Occipital lobe (tissue), 3 donors: ENCODE data around the gene PCGF6. TPM values are rescaled to one million over a fixed set of nuclear protein-coding genes. Genes with fewer than 3 reads are reported as not detected.

Source experiments
- DNase-seq: peaks from one replicate; lab custom pipeline; 2025; lab: John Stamatoyannopoulos, UW
- small RNA-seq: library from RNA; depleted of rRNA; stranded (forward); fragments of <200 nt; gene quantifications from one replicate; pipeline ENCODE3, GENCODE V24; 2014
- total RNA-seq: library from RNA; depleted of rRNA; stranded (reverse); fragments of >200 nt; gene quantifications from one replicate; pipeline ENCODE4 v1.2.3, GENCODE V29; 2014

The PCGF6 gene
- total RNA-seq, 1 donor from 2014 or later = 12.5 TPM

DNA sequence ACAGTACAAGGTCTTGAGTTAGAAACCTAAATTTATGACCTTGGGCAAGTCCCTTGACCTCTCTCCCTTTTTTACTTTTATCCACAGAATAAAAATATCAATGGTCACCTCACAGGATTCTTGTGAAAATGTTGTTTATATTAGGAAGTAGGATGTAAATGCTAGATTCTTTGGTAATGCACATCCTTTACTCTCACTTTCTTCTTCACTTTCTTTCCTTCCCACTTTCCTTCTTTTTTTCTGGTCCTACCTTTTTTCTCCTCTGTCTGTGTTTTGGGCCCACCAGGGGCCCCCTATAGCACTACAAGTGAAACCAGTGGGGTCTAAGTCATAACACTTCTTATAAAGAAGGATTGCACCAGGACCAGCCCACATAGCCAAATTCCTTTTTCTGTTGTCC, 93.1 kb downstream of the PCGF6 start:
- no peak for DNase-seq

- DNase-seq = no peak
These were observed 94.3 kb downstream of the PCGF6 start for GRCh38 chr10:103256613-103257012.

- no peak for DNase-seq
These were observed 96.2 kb downstream of the PCGF6 start for GRCh38 chr10:103254538-103255325.

DNA sequence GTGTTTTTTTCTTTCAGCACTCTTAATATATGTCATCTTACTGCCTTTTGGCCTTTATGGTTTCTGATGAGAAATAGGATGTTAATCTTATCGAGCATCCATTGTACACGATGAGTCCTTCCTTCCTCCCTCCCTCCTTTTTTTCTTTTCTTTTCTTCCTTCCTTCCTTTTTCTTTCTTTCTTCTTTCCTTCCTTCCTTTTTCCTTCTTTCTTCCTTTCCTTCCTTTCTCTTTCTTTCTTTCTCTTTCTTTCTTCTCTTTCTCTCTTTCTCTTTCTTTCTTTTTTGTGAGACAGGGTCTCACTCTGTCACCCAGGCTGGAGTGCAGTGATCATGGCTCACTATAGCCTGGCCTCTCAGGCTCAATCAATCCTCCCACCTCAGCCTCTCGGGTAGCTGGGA, 96.8 kb downstream of the PCGF6 start:
- no peak for DNase-seq

Small RNA genes lying within 50 kb of the gene (small RNA-seq; reads per million reads assigned to genes)
- gene RNU11-3P = not detected

Other genes starting within 250 kb of the PCGF6 start
- gene NT5C2, start 157.9 kb downstream of the PCGF6 start, total RNA-seq = 96.7 TPM
- 0.16 TPM for gene RPEL1, start 105.3 kb downstream of the PCGF6 start, total RNA-seq
- gene INA, start 74.0 kb downstream of the PCGF6 start, total RNA-seq = 177 TPM
- 13.1 TPM for gene TAF5, start 16.8 kb upstream of the PCGF6 start, total RNA-seq
- 121 TPM for gene ATP5MK, start 45.3 kb upstream of the PCGF6 start, total RNA-seq
- gene PDCD11, start 45.5 kb upstream of the PCGF6 start, total RNA-seq = 24.3 TPM
- 3.1 TPM for gene CALHM2, start 101.2 kb upstream of the PCGF6 start, total RNA-seq
- not detected for gene CALHM1, start 107.8 kb upstream of the PCGF6 start, total RNA-seq
- gene CALHM3, start 128.1 kb upstream of the PCGF6 start, total RNA-seq = not detected
- gene NEURL1, start 142.6 kb upstream of the PCGF6 start, total RNA-seq = 25.1 TPM